Fibroblast of skin of back (primary cell): ENCODE results near the gene TSEN15. TPM values are rescaled to one million over a fixed set of nuclear protein-coding genes. Genes with fewer than 3 reads are reported as not detected.

Experiments used
- DNase-seq: peaks from one replicate; pipeline ENCODE4 v3.0.0-alpha.2; 2013
- polyA plus RNA-seq, 2 experiments: library from polyadenylated mRNA; unstranded; fragments of 120-200 nt; gene quantifications; one replicate each; pipeline ENCODE4 v1.2.1, GENCODE V29; 2013; ENCODE audit not compliant: insufficient read length in 2 of 2

Gene TSEN15
- 56.2 TPM for polyA plus RNA-seq (2013, experiment 1 of 2; ENCODE audit: insufficient read length)
- 44.5 TPM for polyA plus RNA-seq (2013, experiment 2 of 2; ENCODE audit: insufficient read length)

DNA sequence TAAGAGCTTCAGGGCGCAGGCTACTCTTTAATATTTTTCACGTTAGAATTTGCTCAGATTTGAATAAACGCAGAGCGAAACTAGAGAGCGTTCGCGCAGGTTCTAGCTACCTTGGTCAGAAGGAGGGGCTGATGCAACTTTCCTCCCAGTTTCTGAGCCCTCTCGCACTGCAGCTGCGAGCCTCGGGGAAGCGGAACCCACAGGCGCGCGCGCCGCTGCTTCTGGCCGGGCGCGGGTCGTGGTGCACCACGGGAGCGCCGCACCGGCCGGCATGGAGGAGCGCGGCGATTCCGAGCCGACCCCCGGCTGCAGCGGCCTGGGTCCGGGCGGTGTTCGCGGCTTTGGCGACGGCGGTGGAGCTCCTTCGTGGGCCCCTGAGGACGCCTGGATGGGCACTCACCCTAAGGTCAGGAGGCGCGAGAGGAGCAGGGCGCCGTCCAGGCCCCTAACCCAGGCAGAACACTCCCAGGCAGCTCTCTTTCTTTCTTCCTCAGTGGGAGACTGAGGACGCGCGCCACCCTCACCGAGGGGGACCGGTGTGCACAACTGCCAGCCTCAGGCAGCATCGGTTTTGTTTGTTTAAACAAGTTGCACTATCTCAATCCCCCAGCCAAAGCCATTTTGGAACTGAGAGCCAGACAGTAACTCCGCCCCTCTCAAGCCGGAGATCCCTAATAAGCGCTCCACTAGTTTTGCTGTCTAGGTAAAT, at the start of gene TSEN15:
TSS of gene TSEN15 (plus strand) at position 246 of the 709 bp plus-strand sequence. CDS start at position 272, 26 bp downstream.
- DNase-seq, result peak; percentile 87

DNA sequence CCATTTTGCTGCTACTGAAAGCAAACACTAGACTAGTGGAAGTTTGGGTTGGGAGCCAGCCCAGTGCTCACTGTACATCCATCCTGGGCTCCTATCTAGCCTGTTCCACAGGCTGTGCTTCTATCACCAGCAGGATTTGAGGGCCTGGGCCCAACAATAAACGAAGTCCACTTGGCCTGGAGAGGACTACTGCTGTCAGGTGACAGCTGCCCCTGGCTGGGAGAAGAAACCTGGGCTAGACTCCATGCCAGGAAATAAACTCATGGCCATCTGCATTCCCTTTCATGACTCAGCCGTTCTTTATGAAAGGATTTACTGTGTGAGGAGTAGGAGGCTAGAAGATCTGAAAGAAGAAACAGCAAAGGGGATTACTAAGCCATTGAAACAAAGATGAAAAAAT, 49.5 kb upstream of the TSEN15 start:
- peak; percentile 87 for DNase-seq

DNA sequence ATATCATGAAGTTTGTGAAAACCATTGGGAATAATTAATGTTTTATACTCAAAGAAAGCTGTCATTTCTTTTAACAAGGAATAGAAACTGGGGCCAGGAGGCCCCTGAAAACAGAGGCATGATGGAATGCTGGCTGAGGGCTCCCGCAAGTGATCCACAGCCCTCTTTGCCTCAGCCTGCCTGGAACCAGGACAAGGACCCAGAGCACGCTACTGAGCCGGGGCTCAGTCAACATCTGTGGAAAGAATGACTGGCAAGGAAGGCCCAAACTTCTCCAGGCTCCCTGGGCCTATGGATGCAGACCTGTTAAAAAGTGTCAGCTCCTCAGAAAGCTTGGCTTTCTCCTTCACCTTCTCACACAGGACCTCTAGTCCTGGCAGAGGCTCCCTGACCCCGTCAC, 46.6 kb upstream of the TSEN15 start:
- DNase-seq, result no peak

GRCh38 chr1:184005506-184005905, 46.0 kb upstream of the TSEN15 start:
- DNase-seq, result no peak

- DNase-seq, result no peak
These were observed 40.7 kb upstream of the TSEN15 start for GRCh38 chr1:184010788-184011187.

- DNase-seq, result no peak
These were observed 39.3 kb upstream of the TSEN15 start for GRCh38 chr1:184012187-184012586.

DNA sequence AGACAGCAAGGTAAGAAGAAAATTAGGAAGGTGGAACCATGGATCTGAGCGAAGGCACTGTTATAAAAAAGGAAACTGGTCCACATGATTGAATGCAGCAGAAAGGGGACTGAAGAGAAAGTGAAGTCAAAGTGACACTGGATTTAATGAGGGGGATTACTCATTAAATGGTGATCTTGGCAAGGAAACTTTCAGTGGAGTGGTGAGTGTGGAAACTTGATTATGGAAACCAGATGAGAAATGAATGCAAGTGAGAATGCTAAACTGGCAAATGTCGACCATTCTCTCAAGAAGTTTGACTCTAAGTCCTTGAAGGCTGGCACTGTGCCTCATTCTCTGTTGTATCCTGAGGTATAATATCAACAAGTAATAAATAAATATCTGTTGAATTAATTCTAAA, 37.3 kb upstream of the TSEN15 start:
- no peak for DNase-seq

DNA sequence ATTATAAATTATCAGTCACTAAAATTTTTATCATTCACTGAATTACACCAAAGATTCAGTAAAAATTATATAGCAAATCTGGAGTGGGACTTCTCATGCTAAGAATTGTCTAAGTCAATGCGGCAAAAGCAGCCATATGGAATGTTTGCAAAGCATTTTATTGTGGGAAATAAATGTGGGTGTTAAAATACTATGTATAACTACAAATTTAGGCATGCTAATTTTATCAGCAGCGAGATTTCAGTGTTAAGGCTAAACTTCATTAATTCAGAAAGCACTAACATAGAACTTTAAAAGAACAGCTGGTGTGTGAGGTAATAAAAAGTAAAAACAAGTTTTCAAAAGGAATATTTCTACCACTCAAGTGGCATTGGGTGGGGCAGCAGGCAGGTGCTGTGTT, 35.4 kb upstream of the TSEN15 start:
- DNase-seq, result no peak

DNA sequence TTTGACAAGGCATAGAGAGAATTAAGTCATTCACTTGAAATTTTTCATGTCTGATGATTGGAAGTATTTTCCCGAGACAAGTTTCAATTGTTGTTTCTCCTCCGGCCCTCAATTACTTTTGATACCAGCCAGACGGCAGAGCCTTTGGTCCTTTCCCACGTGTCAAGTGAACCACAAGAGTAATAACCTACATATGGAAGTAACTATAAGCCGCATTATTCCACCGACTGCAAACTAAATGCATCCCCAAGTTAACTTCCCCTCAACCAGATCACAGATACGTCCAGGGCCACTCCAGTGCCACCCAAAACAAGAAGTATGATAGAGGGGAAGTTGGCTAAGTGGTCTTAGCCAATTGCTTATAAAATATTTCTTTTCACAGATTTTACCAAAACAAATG, 34.2 kb upstream of the TSEN15 start:
- no peak for DNase-seq

DNA sequence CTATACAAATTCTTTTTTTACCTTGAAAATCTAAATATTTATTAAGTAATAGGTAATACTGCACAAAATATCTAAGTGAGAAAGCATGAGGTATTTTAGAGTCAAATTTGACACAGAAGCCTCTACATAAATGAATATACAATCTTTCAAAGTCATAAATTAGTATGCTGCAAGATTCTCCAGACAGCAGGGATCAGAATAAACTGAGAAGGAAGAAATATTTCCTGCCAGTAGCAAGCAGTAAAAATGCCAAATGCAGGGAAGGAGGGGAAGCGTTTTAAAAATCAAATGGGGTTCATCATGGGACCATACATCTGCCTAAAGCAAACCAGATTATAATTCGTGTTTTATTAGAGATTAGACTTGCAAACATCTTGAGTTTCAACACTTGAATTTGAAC, 32.9 kb upstream of the TSEN15 start:
- DNase-seq, result no peak

- no peak for DNase-seq
These were observed 32.5 kb upstream of the TSEN15 start for GRCh38 chr1:184019069-184019468.

DNA sequence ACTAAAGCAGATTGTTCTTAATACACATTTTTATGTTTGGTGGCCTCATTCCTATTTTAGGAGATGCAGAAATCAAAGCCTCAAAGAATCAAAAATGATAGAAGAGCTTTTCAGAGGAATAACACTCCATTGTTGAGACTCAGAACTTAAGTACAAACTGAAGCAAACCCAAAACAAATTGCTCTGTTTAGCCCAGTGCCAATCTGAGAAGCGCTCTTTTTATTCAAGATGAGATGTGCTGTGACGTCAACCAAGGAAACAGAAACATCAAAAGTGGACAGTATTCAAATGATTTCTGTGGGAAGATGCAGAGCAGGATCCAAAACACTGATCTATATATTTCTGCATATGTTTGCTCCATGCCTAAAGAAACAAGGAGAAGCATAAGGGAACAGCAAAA, 32.0 kb upstream of the TSEN15 start:
- no peak for DNase-seq

DNA sequence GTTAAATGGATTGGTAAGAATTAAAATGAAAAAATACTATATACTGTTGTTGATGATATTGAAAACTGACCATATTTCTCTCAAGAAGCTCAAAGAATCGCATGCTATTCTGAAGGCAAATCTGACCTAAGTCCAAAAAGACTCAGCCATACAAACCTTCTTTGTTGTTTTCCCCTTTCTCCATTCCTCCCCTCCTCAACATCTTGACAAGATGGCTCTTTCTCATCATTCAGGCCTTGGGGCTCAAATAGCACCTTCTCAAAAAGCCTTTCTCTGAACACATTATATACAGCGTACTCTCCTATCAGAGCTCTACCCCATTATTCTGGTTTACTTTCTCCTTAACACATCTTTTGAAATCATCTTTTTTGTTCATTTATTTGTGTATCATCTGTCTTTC, 31.2 kb upstream of the TSEN15 start:
- DNase-seq, result no peak

DNA sequence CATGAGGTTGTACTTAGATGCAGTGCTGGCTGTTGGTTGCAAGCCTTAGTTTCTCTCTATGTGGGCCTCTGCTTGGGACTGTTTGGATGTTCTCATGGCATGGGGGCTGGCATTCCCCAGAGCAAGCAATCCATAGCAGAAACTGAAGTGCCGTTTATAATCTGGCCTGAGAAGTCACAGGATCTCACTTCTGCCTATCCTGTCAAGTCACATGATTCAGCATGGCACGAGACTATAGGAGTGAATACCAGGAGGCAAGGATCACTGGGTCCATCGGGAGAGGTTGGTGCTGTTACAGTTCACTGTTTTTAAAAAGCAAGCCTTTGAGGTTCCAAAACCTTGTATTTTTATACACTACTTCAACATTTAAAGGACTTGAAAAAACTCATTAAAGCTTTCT, 30.7 kb upstream of the TSEN15 start:
- DNase-seq, result no peak

DNA sequence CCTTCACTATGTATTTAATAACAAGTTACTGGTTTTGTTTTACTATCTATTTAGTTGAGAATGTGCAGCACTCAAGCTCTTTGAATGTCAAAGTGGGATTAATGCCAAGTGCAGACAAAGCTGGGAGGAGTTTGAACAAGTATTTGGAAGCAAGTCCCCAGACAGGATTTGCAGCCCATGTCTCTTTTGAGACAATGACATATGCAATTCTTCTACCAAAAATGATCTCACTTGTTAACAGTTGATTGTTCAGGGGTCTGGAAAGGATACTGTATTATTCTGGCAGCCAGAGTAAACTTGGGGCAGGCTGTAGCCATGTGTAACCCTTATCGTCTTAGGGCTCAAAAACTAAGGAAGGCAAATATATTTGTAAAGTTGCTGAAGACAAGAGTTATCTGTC, 29.8 kb upstream of the TSEN15 start:
- DNase-seq, result peak; percentile 37

DNA sequence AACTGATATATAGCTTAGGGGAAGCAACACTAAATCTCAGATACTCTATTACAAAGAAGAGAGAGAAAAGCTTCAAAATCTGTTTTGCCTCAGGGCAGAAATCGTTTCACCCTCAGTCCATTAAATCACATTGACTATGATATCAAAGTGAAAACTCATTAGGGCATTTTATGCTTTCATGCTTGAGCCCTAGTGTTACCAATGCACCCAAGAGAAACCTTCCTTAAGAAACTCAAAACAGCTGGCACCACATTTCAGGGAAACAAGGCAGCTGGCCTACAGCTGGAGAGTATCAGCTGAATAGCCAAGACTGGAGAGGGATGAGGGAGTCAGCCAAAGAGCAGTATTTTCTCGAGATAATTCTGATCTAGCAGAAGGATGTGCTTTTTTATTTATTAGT, 28.9 kb upstream of the TSEN15 start:
- no peak for DNase-seq

DNA sequence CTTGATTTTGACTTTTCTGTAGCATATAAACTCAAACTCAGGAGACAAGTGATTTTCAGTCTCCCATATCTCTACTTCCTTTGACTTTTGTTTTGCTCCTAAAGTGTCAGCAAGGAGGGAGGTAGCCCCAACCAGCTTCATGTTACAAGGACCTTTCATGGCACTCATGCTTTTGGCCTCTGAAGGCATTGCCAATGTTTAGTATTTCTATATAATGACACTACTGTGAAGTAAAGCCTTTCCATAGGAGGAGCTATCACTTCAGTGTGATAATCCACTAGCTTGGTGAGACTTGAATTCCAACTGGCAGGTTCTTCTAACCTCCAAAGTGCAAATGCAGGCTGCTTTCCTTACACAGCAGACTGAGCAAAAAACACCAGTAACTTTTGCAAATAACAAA, 28.4 kb upstream of the TSEN15 start:
- DNase-seq, result no peak

GRCh38 chr1:184025242-184025675, 26.3 kb upstream of the TSEN15 start:
- peak; percentile 76 for DNase-seq

DNA sequence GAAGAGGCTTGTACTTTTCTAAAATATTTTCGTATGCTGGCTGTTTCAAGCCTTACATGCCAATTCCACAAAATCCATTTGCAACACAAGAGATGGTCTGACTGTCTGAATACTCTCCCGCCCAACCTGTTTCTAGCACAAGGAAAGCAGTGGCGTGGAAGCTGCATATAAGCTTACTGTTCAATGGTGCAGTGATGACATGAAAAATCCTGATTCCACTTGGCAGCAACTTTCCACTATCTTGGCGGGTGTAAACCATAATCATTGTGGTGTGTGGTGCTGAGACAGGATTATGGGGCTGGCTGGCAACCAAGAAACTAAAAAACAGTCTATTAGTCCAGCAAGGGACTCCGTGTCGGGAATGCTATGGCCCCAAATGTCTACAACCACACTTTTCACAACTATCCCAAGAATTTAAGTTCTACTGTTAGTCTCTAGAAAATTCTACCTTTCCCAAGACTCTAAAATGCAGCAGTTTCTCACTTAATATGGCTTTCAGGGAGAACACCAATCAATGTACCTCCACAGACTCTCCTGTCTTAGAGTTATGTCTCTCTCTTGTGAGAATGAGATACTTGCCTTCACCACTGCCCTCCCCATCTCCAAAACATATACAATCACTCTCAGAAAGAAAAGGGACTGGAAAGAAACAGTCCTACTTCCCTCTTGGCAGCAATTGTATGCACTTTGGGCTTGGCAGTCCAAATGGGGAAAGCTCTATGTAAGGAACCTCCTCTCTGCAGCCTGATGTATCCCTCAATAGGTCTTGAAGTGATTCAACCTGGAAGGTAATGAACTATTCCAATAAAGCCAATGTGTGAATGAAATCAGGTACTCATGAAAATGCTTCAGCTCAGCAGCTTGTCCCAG, 23.5 kb upstream of the TSEN15 start:
- no peak for DNase-seq

DNA sequence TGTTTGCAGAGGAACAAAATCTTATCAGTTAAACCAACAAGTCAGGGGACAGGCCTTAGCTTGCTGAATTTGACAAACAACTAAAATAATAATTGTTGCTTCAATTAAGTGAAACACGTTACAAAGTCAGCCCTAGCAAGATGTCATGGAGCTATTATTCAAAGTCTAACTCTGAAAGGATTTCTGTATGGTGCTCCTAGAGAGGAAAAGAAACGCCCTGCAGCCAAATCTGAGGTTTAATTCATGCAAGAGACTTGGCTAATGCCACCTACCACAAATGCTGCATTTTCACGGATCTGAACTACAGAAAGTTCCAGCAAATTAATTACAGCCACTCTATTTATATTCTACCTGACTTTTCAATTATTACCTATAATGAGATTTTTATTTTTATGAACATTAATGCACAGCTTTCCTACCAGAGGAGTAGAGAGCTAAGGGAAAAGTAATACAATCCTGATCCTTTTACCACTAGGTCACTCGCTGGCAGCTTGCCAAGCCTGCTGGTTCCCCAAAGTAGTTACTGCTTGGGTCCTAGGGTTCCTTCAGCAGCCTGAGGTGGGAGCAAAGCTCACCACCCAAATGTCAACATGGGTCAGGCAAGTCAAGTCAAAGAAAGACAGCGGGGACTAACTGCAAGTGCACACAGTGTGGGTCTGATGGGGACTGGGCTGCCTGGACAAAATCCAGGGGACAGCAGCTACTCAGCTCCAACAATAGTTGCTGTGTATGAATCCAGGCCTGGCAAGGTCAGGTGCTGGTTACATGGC, 22.5 kb upstream of the TSEN15 start:
- DNase-seq, result no peak

DNA sequence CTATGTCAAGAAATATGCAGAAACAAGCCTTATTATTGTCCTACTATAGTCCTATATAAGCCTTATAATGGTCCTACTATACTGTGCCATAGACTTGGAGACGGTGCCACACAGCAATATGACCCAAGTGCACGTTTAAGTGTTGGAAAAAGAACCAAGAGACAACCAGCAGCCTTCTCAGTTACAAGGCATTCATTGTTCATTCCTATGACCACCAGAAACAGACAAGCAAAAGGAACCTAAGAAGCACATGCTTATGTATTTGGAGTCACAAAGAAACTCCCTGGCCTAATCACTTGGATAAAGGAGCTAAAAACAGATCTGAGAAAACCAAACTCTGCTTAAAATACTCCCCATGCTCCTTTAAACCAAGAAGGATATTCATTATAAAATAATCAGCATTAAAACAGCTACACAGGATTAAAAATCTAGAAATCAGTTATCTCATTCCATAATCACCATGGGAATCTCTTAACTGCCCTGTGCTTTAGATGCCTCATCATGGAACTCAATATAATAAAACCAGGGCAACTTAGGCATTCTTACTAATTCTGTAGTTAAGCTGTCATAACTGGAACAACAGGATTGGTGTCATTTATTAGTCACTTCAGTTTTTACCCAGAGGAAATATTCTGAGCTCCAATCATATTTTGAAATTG, 21.0 kb upstream of the TSEN15 start:
- DNase-seq, result peak; percentile 11

DNA sequence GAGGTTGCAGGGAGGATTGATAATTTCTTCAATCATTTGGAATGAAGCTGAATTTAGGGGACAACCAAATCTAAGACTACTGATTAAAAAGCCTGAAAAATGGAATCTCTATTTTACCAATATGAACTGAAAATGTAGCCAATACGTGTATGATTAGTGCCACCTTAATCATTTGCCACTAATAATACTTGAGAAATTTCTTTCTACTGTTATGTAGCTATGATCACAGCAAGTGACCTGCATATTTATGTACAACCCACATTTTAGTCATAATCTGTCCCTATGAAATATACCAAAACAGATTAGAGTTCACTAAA, 20.5 kb upstream of the TSEN15 start:
- DNase-seq, result no peak
